Gastroesophageal sphincter (tissue), 4 donors: Measurements from ENCODE around the gene SLC5A9. TPM values are rescaled to one million over a fixed set of nuclear protein-coding genes. Genes with fewer than 3 reads are reported as not detected.

ENCODE experiments used
- ATAC-seq: fragments of 150-250 bp; one replicate; pipeline ENCODE4 v1.9.1; 2016; ENCODE audit warnings: mild to moderate bottlenecking, moderate library complexity
- H3K27ac ChIP-seq, 4 donors: fragments of 200-600 bp; sonication (generic) in 3 of 4; 1 replicate in 3 of 4; 2 replicates in 1 of 4; pipeline ENCODE4 v1.5.1; 2016 to 2019
- H3K27me3 ChIP-seq: fragments of 200-600 bp; sonication (generic); one replicate; pipeline ENCODE4 v1.5.1; 2019
- H3K36me3 ChIP-seq, 2 donors: fragments of 200-600 bp; sonication (generic); one replicate each; pipeline ENCODE4 v1.5.1; 2019; ENCODE audit warnings: control low read depth in 1 of 2
- H3K4me1 ChIP-seq, 3 donors: fragments of 200-600 bp; sonication (generic); 1 replicate in 2 of 3; 2 replicates in 1 of 3; pipeline ENCODE4 v1.5.1; 2016 to 2019; ENCODE audit warnings: control low read depth in 2 of 3
- H3K4me3 ChIP-seq, 2 donors: fragments of 200-600 bp; sonication (generic); one replicate each; pipeline ENCODE4 v1.5.1; 2019; ENCODE audit warnings: mild to moderate bottlenecking in 1 of 2, moderate library complexity in 1 of 2
- H3K9me3 ChIP-seq, 3 donors: fragments of 200-600 bp; sonication (generic); one replicate each; pipeline ENCODE4 v1.5.1; 2017 to 2019; ENCODE audit warnings: control low read depth in 2 of 3
- CTCF ChIP-seq, 4 experiments: fragments of 200-600 bp in 2 of 4; fragments of 450-650 bp in 2 of 4; sonication (generic) in 1 of 4; IDR thresholded peaks; one replicate each; pipeline ENCODE4 v1.5.1; 2017 to 2019; ENCODE audit warnings: antibody characterized with exemption in 4 of 4, mild to moderate bottlenecking in 2 of 4, moderate library complexity in 2 of 4
- EP300 ChIP-seq: sonication (generic); formaldehyde crosslinking; IDR thresholded peaks from one replicate; pipeline ENCODE4 v1.6.1; 2017; ENCODE audit warnings: antibody characterized with exemption, mild to moderate bottlenecking
- POLR2A ChIP-seq, 2 donors: fragments of 450-650 bp; IDR thresholded peaks; one replicate each; pipeline ENCODE4 v1.6.1; 2017; ENCODE audit warnings: antibody characterized with exemption in 2 of 2, mild to moderate bottlenecking in 2 of 2, moderate library complexity in 1 of 2
- POLR2AphosphoS5 ChIP-seq: sonication (generic); formaldehyde crosslinking; IDR thresholded peaks from one replicate; pipeline ENCODE4 v1.6.1; 2017; ENCODE audit warnings: antibody characterized with exemption
- WGBS, 2 donors: methylation state at CpG; one replicate each; pipeline ENCODE4 v1.1.5; 2018; ENCODE audit warnings: low coverage in 1 of 2; 5-methylcytosine and 5-hydroxymethylcytosine counted together
- total RNA-seq, 4 donors: library from RNA; depleted of rRNA; stranded (reverse); fragments of >200 nt; gene quantifications; one replicate each; pipeline ENCODE4 v1.1.0, GENCODE V29; 2016

SLC5A9 gene
- total RNA-seq, 4 donors from 2014 or later = 0.13 to 0.35 TPM; not detected in 2

- H3K4me1 ChIP-seq = peaks cover 0 to 25% (median 7%) of the 10 kb centered on the region in 3 donors
- no peak for ATAC-seq
- no peaks in the 10 kb centered on the region for H3K9me3 ChIP-seq
- TF ChIP-seq CTCF (IDR thresholded peaks at IDR 0.05) (no peak), EP300 (no peak), POLR2A (IDR thresholded peaks at IDR 0.05) (no peak), POLR2AphosphoS5 (no peak)
- H3K27ac ChIP-seq = no peak overlapping the region
- WGBS, 2 donors = 79 to 85% methylated on average over 2 of the region's 2 CpGs
- no peak overlapping the region for H3K4me3 ChIP-seq
- H3K27me3 ChIP-seq = no peaks in the 10 kb centered on the region
- H3K36me3 ChIP-seq = no peaks in the 10 kb centered on the region
Observed at GRCh38 chr1:48215889-48216288, 6.6 kb upstream of the SLC5A9 start.

GRCh38 chr1:48216313-48216712 is 6.2 kb upstream of the SLC5A9 start:
- Histone ChIP-seq H3K4me1 (peaks cover 0 to 25% (median 7%) of the 10 kb centered on the region in 3 donors), H3K36me3 (no peaks in the 10 kb centered on the region), H3K4me3 (no peak overlapping the region), H3K27me3 (no peaks in the 10 kb centered on the region), H3K27ac (no peak overlapping the region), H3K9me3 (no peaks in the 10 kb centered on the region)
- WGBS, 2 donors = 86 to 100% methylated on average over 1 of the region's 2 CpGs
- no peak for ATAC-seq
- no peak for TF ChIP-seq POLR2A (IDR thresholded peaks at IDR 0.05)
- no peak for TF ChIP-seq POLR2AphosphoS5
- no peak for TF ChIP-seq EP300
- no peak for TF ChIP-seq CTCF (IDR thresholded peaks at IDR 0.05)

- H3K27me3 ChIP-seq = no peaks in the 10 kb centered on the region
- H3K4me1 ChIP-seq = peaks cover 0 to 25% (median 7%) of the 10 kb centered on the region in 3 donors
- no peaks in the 10 kb centered on the region for H3K36me3 ChIP-seq
- H3K9me3 ChIP-seq = no peaks in the 10 kb centered on the region
- no peak overlapping the region for H3K27ac ChIP-seq
- ATAC-seq = no peak
- no peak overlapping the region for H3K4me3 ChIP-seq
- TF ChIP-seq EP300 = no peak
- 54% methylated on average over 3 of the region's 3 CpGs; no CpG with 5 or more reads in 1 of the 2 donors for WGBS, 2 donors
Observed at GRCh38 chr1:48216941-48217340, 5.6 kb upstream of the SLC5A9 start.

- no peak overlapping the region for H3K4me3 ChIP-seq
- TF ChIP-seq CTCF (IDR thresholded peaks at IDR 0.05) = no peak
- no peak for TF ChIP-seq POLR2A (IDR thresholded peaks at IDR 0.05)
- no peak for TF ChIP-seq POLR2AphosphoS5
- no peak for TF ChIP-seq EP300
- 0 to 22% methylated on average over 1 of the region's 1 CpG for WGBS, 2 donors
Observed at GRCh38 chr1:48217856-48218255, 4.7 kb upstream of the SLC5A9 start.

GRCh38 chr1:48219803-48220202 is 2.7 kb upstream of the SLC5A9 start:
- TF ChIP-seq CTCF (IDR thresholded peaks at IDR 0.05) = no peak
- no peak for TF ChIP-seq POLR2A (IDR thresholded peaks at IDR 0.05)
- no peak for TF ChIP-seq EP300
- TF ChIP-seq POLR2AphosphoS5 = no peak
- no peaks in the 10 kb centered on the region for H3K36me3 ChIP-seq
- H3K27ac ChIP-seq = no peak overlapping the region
- WGBS, 2 donors = 73% methylated on average over 2 of the region's 2 CpGs; no CpG with 5 or more reads in 1 of the 2 donors
- ATAC-seq = no peak
- peaks cover 15% of the 10 kb centered on the region for H3K27me3 ChIP-seq
- H3K4me3 ChIP-seq = no peak overlapping the region
- peaks cover 0 to 18% (median 6%) of the 10 kb centered on the region in 3 donors for H3K4me1 ChIP-seq
- no peaks in the 10 kb centered on the region for H3K9me3 ChIP-seq

More at GRCh38 chr1:48217856-48218255, 4.7 kb upstream of the SLC5A9 start:
- Histone ChIP-seq H3K36me3 (no peaks in the 10 kb centered on the region), H3K27ac (no peak overlapping the region), H3K27me3 (no peaks in the 10 kb centered on the region), H3K4me1 (peaks cover 0 to 25% (median 7%) of the 10 kb centered on the region in 3 donors), H3K9me3 (no peaks in the 10 kb centered on the region)
- ATAC-seq = no peak
